Stimulated activated CD8-positive, alpha-beta memory T cell treated with anti-CD3 and anti-CD28 coated beads, Interleukin-15, amount 100 ng/mL, for 4 hours (primary cell): ENCODE results near the gene DENND1B.
"Not testable (repeated sequence)": the region's sequence is repeated elsewhere in the genome, so short reads cannot be mapped to it uniquely, and the experiment has no call there.

Experiments used
- DNase-seq, 2 donors: peaks; one replicate each; pipeline ENCODE4 v3.0.0-alpha.2; 2020; ENCODE audit warnings: low read depth in 2 of 2

DENND1B gene

DNA sequence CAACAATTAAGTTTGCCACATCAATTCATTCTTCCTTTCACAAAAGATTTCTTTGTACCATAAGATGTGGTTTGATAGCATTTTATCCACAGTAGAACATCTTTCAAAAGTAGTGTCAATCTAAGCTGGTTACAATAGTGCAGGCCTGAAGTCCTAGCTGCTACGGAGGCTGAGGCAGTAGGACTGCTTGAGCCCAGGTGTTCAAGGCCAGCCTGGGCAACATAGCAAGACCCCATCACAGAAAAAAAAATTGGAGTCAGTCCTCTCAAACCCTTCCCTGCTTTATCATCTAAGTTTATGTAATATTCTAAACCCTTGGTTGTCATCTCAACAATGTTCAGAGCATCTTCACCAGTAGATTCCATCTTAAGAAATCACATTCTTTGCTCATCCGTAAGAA is 31.7 kb downstream of the DENND1B start:
- DNase-seq: no peak

DNA sequence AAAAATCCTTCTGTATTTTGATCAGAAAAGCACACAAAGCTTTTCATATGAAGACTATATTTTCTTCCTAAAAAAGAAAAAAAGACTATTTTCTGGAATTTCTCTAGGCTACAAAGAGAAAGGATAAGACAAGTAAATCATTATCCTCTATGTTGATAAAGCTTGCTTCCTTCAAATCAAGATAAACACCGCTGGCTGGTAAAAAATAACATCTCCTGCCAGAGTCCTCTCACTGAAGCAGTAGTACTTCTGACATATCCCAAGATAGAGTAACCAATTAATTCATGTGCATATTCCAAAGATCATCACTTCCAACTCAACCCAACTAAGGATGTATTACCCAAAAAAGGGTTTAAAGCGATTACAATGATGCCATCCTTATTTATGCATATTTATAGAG is 34.3 kb downstream of the DENND1B start:
- no peak for DNase-seq

DNA sequence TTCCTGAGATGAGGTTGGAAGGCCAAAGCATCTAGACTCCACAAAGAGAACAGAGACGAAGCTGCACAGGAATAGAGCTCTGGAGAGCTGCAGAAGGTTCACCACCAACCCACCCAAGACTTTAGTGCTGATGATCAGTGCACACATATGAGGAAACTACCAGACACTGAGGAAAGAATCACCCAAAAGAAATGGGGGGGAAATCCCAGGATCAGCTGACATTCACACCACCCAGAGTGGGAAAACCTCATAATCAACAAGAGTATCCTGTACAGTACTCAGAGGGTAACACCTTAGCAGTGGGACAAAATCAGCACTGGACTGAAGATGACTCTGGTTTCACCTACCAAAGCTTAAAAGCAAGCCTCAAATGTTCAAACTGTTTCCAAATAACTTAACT is 36.4 kb downstream of the DENND1B start:
- no peak for DNase-seq

GRCh38 chr1:197737916-197738315 is 37.4 kb downstream of the DENND1B start:
- DNase-seq: no peak

DNA sequence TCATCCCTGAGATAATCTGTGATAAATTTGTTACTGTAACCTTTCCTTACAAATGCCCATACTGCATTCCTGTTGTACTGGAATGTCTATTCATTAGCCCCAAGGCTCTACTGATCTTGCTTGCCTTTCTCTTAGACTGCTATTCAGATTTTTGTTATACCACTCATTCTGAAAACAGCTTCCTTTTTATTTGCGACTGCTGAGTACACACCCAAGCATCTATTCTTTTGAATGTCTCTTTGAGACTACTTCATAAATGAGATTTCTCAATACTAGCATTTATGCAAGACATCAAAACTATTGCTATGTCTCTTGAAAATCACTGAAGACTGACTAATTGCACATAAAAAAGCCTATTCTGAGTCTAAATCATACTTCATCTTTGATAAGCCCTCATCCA is 38.6 kb downstream of the DENND1B start:
- DNase-seq: no peak

DNA sequence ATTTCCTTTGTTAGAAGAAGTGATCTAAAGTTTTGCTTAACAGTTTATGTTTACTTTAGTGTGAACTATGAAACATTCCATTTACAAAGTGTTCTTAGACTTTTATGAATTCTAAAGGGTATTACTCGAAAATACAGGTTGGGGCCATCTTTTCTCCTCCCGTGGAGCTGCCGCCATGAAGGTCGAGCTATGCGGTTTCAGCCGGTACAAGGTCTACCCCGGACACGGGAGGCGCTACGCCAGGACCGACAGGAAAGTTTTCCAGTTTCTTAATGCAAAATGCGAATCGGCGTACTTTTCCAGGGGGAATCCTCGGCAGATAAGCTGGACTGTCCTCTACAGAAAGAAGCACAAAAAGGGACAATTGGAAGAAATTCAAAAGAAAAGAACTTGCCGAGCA is 39.8 kb downstream of the DENND1B start:
- DNase-seq: no peak

DNA sequence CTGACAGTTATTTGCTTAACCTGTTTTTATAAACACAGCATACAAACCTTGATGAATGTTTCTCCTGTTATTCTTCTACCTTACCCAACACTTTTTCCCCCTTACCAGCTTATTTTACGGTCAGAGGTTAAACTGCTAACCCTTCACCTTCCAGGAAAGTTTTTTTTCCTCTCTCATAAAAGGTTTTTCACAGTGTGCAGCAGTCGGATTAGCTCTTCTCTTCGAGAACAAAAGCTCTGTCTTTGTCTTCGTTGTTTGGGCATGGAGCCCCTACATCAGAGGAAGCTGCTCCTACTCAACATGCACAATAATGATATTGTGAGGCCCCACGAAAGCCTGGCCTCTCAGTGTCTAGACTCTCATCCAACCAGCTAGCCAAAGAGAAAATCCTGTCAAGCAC is 42.0 kb downstream of the DENND1B start:
- no peak for DNase-seq

DNA sequence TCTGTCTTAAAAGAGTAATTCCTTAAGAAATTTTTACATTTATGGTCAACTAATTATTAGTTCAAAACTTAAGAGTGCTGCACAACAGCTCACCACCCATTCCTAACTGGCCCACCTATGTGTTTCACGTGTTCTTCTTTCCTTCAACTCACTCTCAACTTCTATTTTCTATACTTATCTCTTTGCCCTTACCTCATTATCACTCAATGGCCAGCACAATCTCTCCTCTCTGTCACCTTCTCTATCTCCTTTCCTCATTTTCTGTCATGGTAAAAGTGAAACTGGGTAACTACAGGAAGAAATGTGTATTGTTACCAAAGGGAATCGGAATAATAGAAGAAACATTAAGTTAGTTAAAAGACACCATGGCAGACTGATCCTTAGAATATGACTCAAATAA is 43.1 kb downstream of the DENND1B start:
- no peak for DNase-seq

- no peak for DNase-seq
Measured at GRCh38 chr1:197731449-197731848, 43.8 kb downstream of the DENND1B start.

DNA sequence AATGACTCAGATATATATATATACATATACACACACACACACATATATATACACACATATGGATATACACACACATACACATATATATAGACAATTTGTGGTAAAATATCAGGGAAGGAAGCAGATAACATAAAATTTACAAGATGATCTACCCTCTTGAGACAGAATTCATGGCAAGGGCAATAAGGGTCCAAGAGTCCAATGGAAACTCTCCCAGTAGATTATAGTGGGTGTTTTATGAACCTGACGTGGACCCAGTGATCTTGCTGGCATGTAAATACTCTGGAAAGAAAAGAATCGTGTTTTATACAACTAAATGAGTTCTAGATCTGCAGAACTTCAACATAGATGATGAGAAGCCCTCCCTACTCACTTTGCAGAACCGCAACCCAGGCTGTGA is 49.3 kb downstream of the DENND1B start:
- DNase-seq: no peak

- DNase-seq: no peak
Measured at GRCh38 chr1:197725044-197725443, 50.2 kb downstream of the DENND1B start.

- DNase-seq: no peak
Measured at GRCh38 chr1:197715806-197716205, 59.5 kb downstream of the DENND1B start.

GRCh38 chr1:197706601-197707000 is 68.7 kb downstream of the DENND1B start:
- DNase-seq: no peak

DNA sequence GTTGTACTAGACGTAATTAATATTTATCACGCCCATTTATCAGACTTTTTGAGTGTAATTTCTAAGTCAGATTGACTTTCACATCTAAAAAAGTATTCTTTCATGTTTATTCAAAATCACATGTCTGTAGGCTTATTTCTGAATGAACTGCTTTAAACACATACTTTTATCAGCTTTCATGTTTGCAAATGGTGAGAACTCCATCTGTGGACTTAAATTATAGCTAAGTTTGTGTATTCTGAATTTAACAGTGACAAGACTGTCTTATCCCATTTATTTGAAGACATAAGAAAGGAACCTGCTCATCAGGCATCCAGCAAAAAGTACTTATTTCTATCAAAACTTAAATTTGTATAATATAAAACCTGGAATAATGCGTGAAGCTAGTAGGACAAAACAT is 69.3 kb downstream of the DENND1B start:
- DNase-seq: no peak

GRCh38 chr1:197700688-197701087 is 74.6 kb downstream of the DENND1B start:
- DNase-seq: not testable (repeated sequence)

GRCh38 chr1:197696372-197696771 is 78.9 kb downstream of the DENND1B start:
- DNase-seq: no peak

DNA sequence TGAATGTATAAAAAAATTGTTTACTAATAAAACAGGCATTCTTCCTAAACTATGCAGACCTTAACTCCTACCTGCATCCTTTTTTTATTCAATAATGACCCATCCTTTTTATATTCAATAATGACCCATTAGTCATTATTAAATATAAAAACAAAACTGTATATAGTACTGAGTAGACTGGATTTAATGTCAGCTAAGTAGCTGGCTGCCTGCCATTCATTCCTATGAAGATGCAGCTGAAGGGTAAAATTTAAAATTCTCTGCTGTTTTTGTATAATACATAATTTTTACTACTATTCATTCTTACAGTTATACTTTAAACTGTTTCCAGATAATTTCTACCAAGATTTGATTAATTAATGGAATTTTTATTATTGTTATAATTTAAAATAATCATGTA is 79.3 kb downstream of the DENND1B start:
- DNase-seq: no peak

- DNase-seq: no peak
Measured at GRCh38 chr1:197692965-197693364, 82.3 kb downstream of the DENND1B start.

GRCh38 chr1:197691816-197692215 is 83.5 kb downstream of the DENND1B start:
- DNase-seq: no peak

DNA sequence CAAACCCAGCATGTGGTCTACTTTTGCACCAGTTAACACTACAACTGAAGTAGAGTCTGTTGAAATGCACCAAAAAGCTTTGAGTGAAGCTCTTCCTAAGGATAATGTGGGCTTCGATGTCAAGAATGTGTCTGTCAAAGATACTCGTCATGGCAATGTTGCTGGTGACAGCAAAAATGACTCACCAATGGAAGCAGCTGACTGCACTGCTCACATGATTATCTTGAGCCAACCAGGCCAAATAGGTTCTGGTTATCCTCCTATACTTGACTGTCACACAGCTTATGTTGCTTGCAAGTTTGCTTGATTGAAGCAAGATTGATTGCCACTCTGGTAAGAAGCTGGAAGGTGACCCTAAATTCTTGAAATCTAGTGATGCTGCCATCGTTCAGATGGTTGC is 85.2 kb downstream of the DENND1B start:
- no peak for DNase-seq

GRCh38 chr1:197688233-197688632 is 87.0 kb downstream of the DENND1B start:
- no peak for DNase-seq

DNA sequence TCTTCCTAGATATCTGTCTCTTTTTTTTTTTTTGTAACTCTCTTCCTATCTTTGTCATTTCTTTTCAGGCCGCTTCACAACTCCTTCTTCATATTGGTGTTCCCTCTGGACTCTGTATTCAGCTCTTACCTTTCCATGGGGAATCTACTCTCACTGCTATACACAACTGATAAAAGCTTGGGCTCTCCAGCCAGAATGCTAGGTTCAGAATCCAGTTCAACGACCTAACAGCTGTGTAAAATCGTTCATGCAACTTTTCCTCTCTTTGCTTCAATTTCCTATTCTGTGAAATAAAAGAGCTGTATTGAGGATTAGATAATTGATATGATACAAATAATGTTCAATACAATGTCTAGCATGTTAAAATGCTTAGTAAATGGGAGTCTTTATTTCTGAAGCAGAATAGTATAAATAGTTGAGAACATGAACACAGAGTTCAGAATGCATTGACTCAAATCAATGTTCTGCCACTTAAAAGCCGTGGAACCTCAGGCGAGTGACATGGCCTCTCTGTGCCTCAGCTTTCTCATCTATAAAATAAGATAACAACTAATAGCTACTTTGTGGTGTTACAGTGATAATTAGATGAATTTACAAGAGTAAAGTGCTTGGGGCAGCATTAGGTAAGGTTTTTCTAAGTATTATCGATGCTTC is 88.5 kb downstream of the DENND1B start:
- DNase-seq: no peak

DNA sequence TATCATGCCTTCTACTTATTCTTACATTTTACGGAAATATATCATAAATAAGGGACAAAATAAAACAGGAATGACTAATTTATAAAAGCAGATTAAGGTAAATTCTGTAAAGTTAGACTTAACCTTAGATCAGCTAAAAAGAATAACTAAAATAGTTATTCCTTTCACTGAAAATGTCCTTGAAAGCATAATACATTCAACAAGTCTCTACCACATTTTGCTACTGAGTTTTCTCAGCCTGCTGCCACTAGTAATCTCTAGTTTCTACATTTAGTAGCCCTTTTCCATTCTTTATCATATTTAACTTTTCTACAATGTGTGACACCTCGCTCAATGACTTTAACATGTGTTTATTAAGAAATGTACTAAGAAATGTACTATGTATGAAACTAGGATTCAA is 89.0 kb downstream of the DENND1B start:
- DNase-seq: no peak

DNA sequence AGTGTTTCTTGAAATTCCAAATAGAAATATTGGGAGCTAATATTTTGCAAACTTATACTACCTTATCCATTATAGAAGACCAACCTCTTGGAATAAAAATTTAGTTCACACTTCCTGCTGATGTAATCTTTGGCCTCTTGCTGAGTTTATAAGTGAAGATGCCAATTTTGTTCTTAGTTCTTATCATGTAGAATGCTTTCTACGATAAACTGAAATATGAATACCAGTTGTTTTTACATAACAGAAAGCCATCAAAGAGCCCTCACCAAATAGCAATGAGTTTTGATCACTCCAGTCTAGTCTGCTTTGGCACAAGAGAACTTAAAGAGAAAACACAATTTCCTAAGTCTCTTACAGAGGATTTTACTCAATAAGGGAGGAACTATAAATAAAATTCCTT is 89.5 kb downstream of the DENND1B start:
- DNase-seq: no peak
